ENCODE results near the gene MACROH2A1.

DNA sequence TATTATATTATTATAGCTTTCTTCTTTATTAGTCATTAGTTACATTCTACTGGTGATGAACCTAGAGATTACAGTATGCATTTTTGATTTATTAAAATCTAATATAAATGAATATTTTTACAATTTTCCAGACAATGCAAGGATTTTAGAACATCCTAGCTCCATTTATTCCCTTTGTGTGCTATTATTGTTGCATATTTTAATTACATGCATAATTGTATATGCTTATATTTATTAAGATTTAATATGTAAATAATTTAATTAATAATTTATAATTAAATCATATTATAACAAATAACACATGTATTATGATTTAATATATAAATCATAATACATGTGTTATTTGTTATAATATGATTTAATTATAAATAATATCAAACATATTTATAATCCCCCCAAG is 23.4 kb upstream of the MACROH2A1 start:
- no peak for TF ChIP-seq YY1 (IDR thresholded peaks at IDR 0.05; ENCODE audit: insufficient read depth, insufficient read length)
- no peak for TF ChIP-seq SUZ12 (IDR thresholded peaks at IDR 0.05; ENCODE audit: extremely low read depth, insufficient read depth, insufficient read length)
- TF ChIP-seq ZNF274 (IDR thresholded peaks at IDR 0.05; ENCODE audit: low read depth, low read length), result no peak
